Natural killer cell (primary cell): ENCODE measurements around the gene NUB1. TPM values are rescaled to one million over a fixed set of nuclear protein-coding genes. Genes with fewer than 3 reads are reported as not detected.

Source experiments
- ATAC-seq, 3 donors: fragments of 150-1000 bp in 2 of 3; fragments of 200-7000 bp in 1 of 3; cut with Tn5 transposase; 1 replicate in 1 of 3; 2 replicates in 2 of 3; pipeline ENCODE4 v1.10.0; 2021; ENCODE audit warnings: mild to moderate bottlenecking in 2 of 3, moderate library complexity in 2 of 3
- DNase-seq, 2 donors: peaks; one replicate each; pipeline versions ENCODE4 v3.0.0 to v3.0.0-alpha.2; 2013 to 2021; ENCODE audit warnings: mixed read lengths in 1 of 2
- H3K27ac ChIP-seq: one replicate; pipeline ENCODE4 v1.5.1; 2013; ENCODE audit warnings: mild to moderate bottlenecking, low read length
- H3K27me3 ChIP-seq: one replicate; pipeline ENCODE4 v1.6.1; 2013; ENCODE audit warnings: low read length; ENCODE audit not compliant: control insufficient read depth, insufficient read depth
- H3K36me3 ChIP-seq: one replicate; pipeline ENCODE4 v1.6.1; 2013; ENCODE audit warnings: low read length; ENCODE audit not compliant: control insufficient read depth, insufficient read depth
- H3K4me1 ChIP-seq: one replicate; pipeline ENCODE4 v1.6.1; 2013; ENCODE audit warnings: low read length; ENCODE audit not compliant: control insufficient read depth, insufficient read depth
- H3K4me3 ChIP-seq: one replicate; pipeline ENCODE4 v1.5.1; 2013; ENCODE audit warnings: low read length
- H3K9me3 ChIP-seq: one replicate; pipeline ENCODE4 v1.6.1; 2013; ENCODE audit warnings: low read length; ENCODE audit not compliant: control insufficient read depth, insufficient read depth
- H3K27ac Mint-ChIP-seq, 2 donors: one replicate each; pipeline ENCODE4 v1.8.0; 2022; ENCODE audit warnings: mild to moderate bottlenecking in 2 of 2, mixed read lengths in 2 of 2, moderate library complexity in 1 of 2
- H3K27me3 Mint-ChIP-seq, 2 donors: one replicate each; pipeline ENCODE4 v1.8.0; 2022; ENCODE audit warnings: low read depth in 2 of 2, mixed read lengths in 2 of 2
- H3K36me3 Mint-ChIP-seq: one replicate; pipeline ENCODE4 v1.8.0; 2022; ENCODE audit warnings: mixed read lengths
- H3K4me1 Mint-ChIP-seq, 2 donors: one replicate each; pipeline ENCODE4 v1.8.0; 2022; ENCODE audit warnings: mixed read lengths in 2 of 2
- H3K4me3 Mint-ChIP-seq: one replicate; pipeline ENCODE4 v1.8.0; 2022; ENCODE audit warnings: mild to moderate bottlenecking, moderate library complexity, mixed read lengths
- H3K9me3 Mint-ChIP-seq, 2 donors: one replicate each; pipeline ENCODE4 v1.8.0; 2022; ENCODE audit warnings: mixed read lengths in 2 of 2
- CTCF ChIP-seq: fragments of 200-600 bp; IDR thresholded peaks from one replicate; pipeline ENCODE4 v1.8.0; 2022; ENCODE audit warnings: antibody characterized with exemption
- WGBS: methylation state at CpG from one replicate; pipeline ENCODE4 v1.1.7; 2013; ENCODE audit warnings: missing lambda C conversion rate; ENCODE audit not compliant: insufficient coverage; 5-methylcytosine and 5-hydroxymethylcytosine counted together
- intact Hi-C: fragments of 100-400 bp; cut with micrococcal nuclease; formaldehyde crosslinking; loops from one replicate; pipeline ENCODE4 v1.14.2; 2022
- total RNA-seq, 4 donors: library from RNA; stranded (reverse); fragments of 120-200 nt in 1 of 4; gene quantifications; one replicate each; pipeline versions ENCODE4 v1.2.3 to v1.2.4, GENCODE V29; 2013 to 2022

The NUB1 gene
- total RNA-seq, 3 donors from 2014 or later (not counting 1 experiment from before 2014, with no cell fraction given): 110 to 113 (median 111) TPM

- no peak for ATAC-seq
- WGBS: 76% methylated on average over 9 of the region's 10 CpGs
- Histone ChIP-seq H3K27me3 (no peaks in the 10 kb centered on the region), H3K4me3 (no peak overlapping the region), H3K9me3 (no peaks in the 10 kb centered on the region), H3K4me1 (no peaks in the 10 kb centered on the region), H3K27ac (no peak overlapping the region), H3K36me3 (no peaks in the 10 kb centered on the region)
- H3K36me3 Mint-ChIP-seq: no peaks in the 10 kb centered on the region
- no peak overlapping the region for H3K27ac Mint-ChIP-seq
- H3K27me3 Mint-ChIP-seq: peaks cover 16 to 17% of the 10 kb centered on the region in 2 donors
- H3K4me1 Mint-ChIP-seq: peaks cover 0 to 5% of the 10 kb centered on the region in 2 donors
- no peak overlapping the region for H3K4me3 Mint-ChIP-seq
- no peaks in the 10 kb centered on the region for H3K9me3 Mint-ChIP-seq
- TF ChIP-seq CTCF: no peak
- no peak for DNase-seq
- intact Hi-C loops: no loop called here
These were observed 46.8 kb downstream of the NUB1 start for GRCh38 chr7:151388430-151388829.

GRCh38 chr7:151389096-151389767 lies 47.6 kb downstream of the NUB1 start:
- DNase-seq (no peak), ATAC-seq (no peak)
- H3K9me3 ChIP-seq: no peaks in the 10 kb centered on the region
- peaks cover 0 to 5% of the 10 kb centered on the region in 2 donors for H3K4me1 Mint-ChIP-seq
- WGBS: 90% methylated on average over 21 of the region's 21 CpGs
- intact Hi-C loops: no loop called here
- no peak overlapping the region for H3K27ac ChIP-seq
- no peaks in the 10 kb centered on the region for H3K27me3 ChIP-seq
- TF ChIP-seq CTCF: no peak
- no peak overlapping the region for H3K27ac Mint-ChIP-seq
- H3K27me3 Mint-ChIP-seq: peaks cover 11 to 13% of the 10 kb centered on the region in 2 donors
- no peak overlapping the region for H3K4me3 Mint-ChIP-seq
- H3K36me3 ChIP-seq: no peaks in the 10 kb centered on the region
- no peaks in the 10 kb centered on the region for H3K4me1 ChIP-seq
- H3K36me3 Mint-ChIP-seq: no peaks in the 10 kb centered on the region
- H3K9me3 Mint-ChIP-seq: no peaks in the 10 kb centered on the region
- no peak overlapping the region for H3K4me3 ChIP-seq

GRCh38 chr7:151389768-151390597 lies 48.4 kb downstream of the NUB1 start:
- Mint-ChIP-seq H3K4me3 (no peak overlapping the region), H3K4me1 (peaks cover 0 to 5% of the 10 kb centered on the region in 2 donors), H3K27me3 (peaks cover 6% of the 10 kb centered on the region in 2 donors), H3K36me3 (no peaks in the 10 kb centered on the region), H3K27ac (no peak overlapping the region), H3K9me3 (no peaks in the 10 kb centered on the region)
- no peak overlapping the region for H3K27ac ChIP-seq
- WGBS: 64% methylated on average over 24 of the region's 24 CpGs
- H3K27me3 ChIP-seq: no peaks in the 10 kb centered on the region
- intact Hi-C loops: no loop called here
- H3K36me3 ChIP-seq: no peaks in the 10 kb centered on the region
- no peak for TF ChIP-seq CTCF
- DNase-seq (no peak), ATAC-seq (no peak)
- no peaks in the 10 kb centered on the region for H3K9me3 ChIP-seq
- H3K4me1 ChIP-seq: no peaks in the 10 kb centered on the region
- H3K4me3 ChIP-seq: no peak overlapping the region
